PC-3 (cell line): ENCODE results near the gene WDR62. TPM values are rescaled to one million over a fixed set of nuclear protein-coding genes. Genes with fewer than 3 reads are reported as not detected.

Experiments
- ATAC-seq: fragments of 200-7000 bp; cut with Tn5 transposase; 2 replicates; pipeline ENCODE4 v1.9.1; 2020; ENCODE audit warnings: mild to moderate bottlenecking, moderate library complexity
- BruUV-seq: library from RNA; stranded (reverse); fragments of 400-500 nt; replicated peaks from 2 replicates; lab custom pipeline; 2021; lab: Mats Ljungman, UMichigan
- CTCF ChIA-PET: fragments of 300-600 bp; sonication (Branson Sonifier 250); formaldehyde crosslinking; loops from one replicate; lab custom pipeline; 2022; ENCODE audit warnings: antibody characterized with exemption; lab: Charles Lee
- POLR2A ChIA-PET: fragments of 300-600 bp; sonication (Branson Sonifier 250); formaldehyde crosslinking; loops from one replicate; lab custom pipeline; 2022; ENCODE audit warnings: antibody characterized with exemption; ENCODE audit not compliant: unreplicated experiment; lab: Charles Lee
- DNase-seq: peaks from one replicate; pipeline ENCODE4 v3.0.0-alpha.2; 2015
- H2AFZ ChIP-seq: fragments of 300-600 bp; sonication (generic); 2 replicates; pipeline ENCODE4 v1.6.0; 2016; ENCODE audit warnings: antibody characterized with exemption, low read length
- H3F3A ChIP-seq: fragments of 300-600 bp; sonication (generic); one replicate; pipeline ENCODE4 v1.6.0; 2017; ENCODE audit warnings: antibody characterized with exemption, low read length, control low read depth, mild to moderate bottlenecking; ENCODE audit not compliant: unreplicated experiment
- H3K27ac ChIP-seq: fragments of 300-600 bp; sonication (generic); 2 replicates; pipeline ENCODE4 v1.5.1; 2016; ENCODE audit warnings: mild to moderate bottlenecking, low read length
- H3K27me3 ChIP-seq: fragments of 300-600 bp; sonication (generic); 2 replicates; pipeline ENCODE4 v1.6.1; 2016; ENCODE audit warnings: low read length, mixed read lengths
- H3K36me3 ChIP-seq: fragments of 300-600 bp; sonication (generic); 2 replicates; pipeline ENCODE4 v1.6.1; 2016; ENCODE audit warnings: low read depth, mixed run types, low read length, mixed read lengths
- H3K4me1 ChIP-seq: fragments of 300-600 bp; sonication (generic); 2 replicates; pipeline ENCODE4 v1.5.1; 2016; ENCODE audit warnings: low read length; ENCODE audit not compliant: insufficient read depth
- H3K4me2 ChIP-seq: fragments of 300-600 bp; sonication (generic); 2 replicates; pipeline ENCODE4 v1.6.0; 2016; ENCODE audit warnings: low read length
- H3K4me3 ChIP-seq: fragments of 300-600 bp; sonication (generic); 2 replicates; pipeline ENCODE4 v1.5.1; 2016; ENCODE audit warnings: mild to moderate bottlenecking, low read length, mixed read lengths
- H3K79me2 ChIP-seq: fragments of 300-600 bp; sonication (generic); 2 replicates; pipeline ENCODE4 v1.6.1; 2017; ENCODE audit warnings: low read length, mixed read lengths
- H3K9ac ChIP-seq: fragments of 300-600 bp; sonication (generic); 2 replicates; pipeline ENCODE4 v1.6.0; 2016; ENCODE audit warnings: mild to moderate bottlenecking, low read length
- H3K9me2 ChIP-seq: fragments of 300-600 bp; sonication (generic); replicated peaks from 2 replicates; pipeline ENCODE4 v1.6.1; 2016; ENCODE audit warnings: mixed run types, low read length, mixed read lengths
- H3K9me3 ChIP-seq: fragments of 300-600 bp; sonication (generic); 2 replicates; pipeline ENCODE4 v1.6.1; 2016; ENCODE audit warnings: low read length, mixed read lengths
- H4K20me1 ChIP-seq: fragments of 300-600 bp; sonication (generic); 2 replicates; pipeline ENCODE4 v1.6.1; 2016; ENCODE audit warnings: low read length, mixed read lengths
- CTCF ChIP-seq: fragments of 300-600 bp; sonication (generic); conservative IDR thresholded peaks from 2 replicates; pipeline ENCODE4 v1.5.1; 2017; ENCODE audit warnings: antibody characterized with exemption, low read depth, mild to moderate bottlenecking, low read length
- EZH2 ChIP-seq: fragments of 300-600 bp; sonication (generic); IDR thresholded peaks from one replicate; pipeline ENCODE4 v1.6.1; 2017; ENCODE audit warnings: antibody characterized with exemption, mild to moderate bottlenecking, low read length; ENCODE audit not compliant: unreplicated experiment
- EZH2phosphoT487 ChIP-seq: fragments of 300-600 bp; sonication (generic); IDR thresholded peaks from 2 replicates; pipeline ENCODE4 v1.6.1; 2018; ENCODE audit warnings: mild to moderate bottlenecking, antibody characterized with exemption, low read length, borderline replicate concordance
- intact Hi-C: fragments of 100-400 bp; cut with micrococcal nuclease; formaldehyde crosslinking; loops from 2 replicates; pipeline ENCODE4 v1.9.0; 2023
- total RNA-seq: library from RNA; depleted of rRNA; stranded (reverse); fragments of >200 nt; gene quantifications from 2 replicates; pipeline ENCODE4 v1.2.3, GENCODE V29; 2014

WDR62 gene
- total RNA-seq, 1 experiment from 2014 or later, result 13.9 TPM

GRCh38 chr19:36103040-36103626, 48.4 kb downstream of the WDR62 start:
- ChIA-PET POLR2A (no interaction called here), CTCF (no interaction called here)
- no peak for DNase-seq
- no peaks in the 10 kb centered on the region for H4K20me1 ChIP-seq
- no peak overlapping the region for H3K27ac ChIP-seq
- no peaks in the 10 kb centered on the region for H3F3A ChIP-seq
- H3K4me1 ChIP-seq, result peaks cover 11% of the 10 kb centered on the region
- H3K4me2 ChIP-seq, result no peak overlapping the region
- no peak for ATAC-seq
- H3K9ac ChIP-seq, result no peak overlapping the region
- no peaks in the 10 kb centered on the region for H3K9me3 ChIP-seq
- H3K79me2 ChIP-seq, result no peaks in the 10 kb centered on the region
- no peaks in the 10 kb centered on the region for H3K9me2 ChIP-seq
- H3K4me3 ChIP-seq, result no peak overlapping the region
- no TSS peak for BruUV-seq
- intact Hi-C loops, result no loop called here
- H3K36me3 ChIP-seq, result peaks cover 5% of the 10 kb centered on the region; the same call in 1 of the 2 replicates
- H2AFZ ChIP-seq, result no peak overlapping the region
- no peaks in the 10 kb centered on the region for H3K27me3 ChIP-seq
- TF ChIP-seq CTCF (no peak), EZH2 (no peak), EZH2phosphoT487 (no peak)

- peak; percentile 65; the same call in 1 of the 2 replicates for ATAC-seq
- ChIA-PET POLR2A (no interaction called here), CTCF (no interaction called here)
- Histone ChIP-seq H3K9me2 (no peaks in the 10 kb centered on the region), H4K20me1 (no peaks in the 10 kb centered on the region), H3K27me3 (no peaks in the 10 kb centered on the region), H2AFZ (no peak overlapping the region), H3K4me1 (peaks cover 11% of the 10 kb centered on the region), H3K9me3 (no peaks in the 10 kb centered on the region), H3K27ac (no peak overlapping the region), H3K9ac (no peak overlapping the region), H3K4me2 (no peak overlapping the region), H3K4me3 (no peak overlapping the region), H3K79me2 (no peaks in the 10 kb centered on the region), H3F3A (no peaks in the 10 kb centered on the region), H3K36me3 (peaks cover 5% of the 10 kb centered on the region; the same call in 1 of the 2 replicates)
- DNase-seq, result peak; percentile 51
- no TSS peak for BruUV-seq
- intact Hi-C loops, result no loop called here
- no peak for TF ChIP-seq EZH2phosphoT487
- TF ChIP-seq CTCF, result no peak
- no peak for TF ChIP-seq EZH2
These were observed 49.3 kb downstream of the WDR62 start for GRCh38 chr19:36103842-36104552.

GRCh38 chr19:36106441-36106840, 51.7 kb downstream of the WDR62 start:
- H3K4me3 ChIP-seq, result no peak overlapping the region
- H3K27me3 ChIP-seq, result no peaks in the 10 kb centered on the region
- CTCF ChIA-PET, result no interaction called here
- no TSS peak for BruUV-seq
- H3K36me3 ChIP-seq, result peaks cover 5% of the 10 kb centered on the region; the same call in 1 of the 2 replicates
- ATAC-seq (no peak), DNase-seq (no peak)
- H3K27ac ChIP-seq, result no peak overlapping the region
- POLR2A ChIA-PET, result no interaction called here
- intact Hi-C loops, result no loop called here
- H3K9ac ChIP-seq, result no peak overlapping the region
- no peaks in the 10 kb centered on the region for H3K9me3 ChIP-seq
- TF ChIP-seq CTCF, result no peak
- TF ChIP-seq EZH2phosphoT487, result no peak
- no peak for TF ChIP-seq EZH2
- H3K79me2 ChIP-seq, result no peaks in the 10 kb centered on the region
- no peak overlapping the region for H2AFZ ChIP-seq
- H3K4me1 ChIP-seq, result peaks cover 11% of the 10 kb centered on the region
- no peaks in the 10 kb centered on the region for H3F3A ChIP-seq
- H3K4me2 ChIP-seq, result no peak overlapping the region
- no peaks in the 10 kb centered on the region for H3K9me2 ChIP-seq
- no peaks in the 10 kb centered on the region for H4K20me1 ChIP-seq
